Cerebellar cortex (tissue), 1 donor: ENCODE results near the gene LRRC27.

ENCODE experiments used
- DNase-seq: peaks from one replicate; pipeline ENCODE4 v3.0.0-alpha.2; 2015; ENCODE audit warnings: low spot score

LRRC27 gene

GRCh38 chr10:132390921-132391675, 59.1 kb downstream of the LRRC27 start:
- DNase-seq: no peak

GRCh38 chr10:132391676-132392020, 59.7 kb downstream of the LRRC27 start:
- DNase-seq: no peak

GRCh38 chr10:132392184-132392800, 60.3 kb downstream of the LRRC27 start:
- DNase-seq: no peak

- no peak for DNase-seq
These were observed 61.1 kb downstream of the LRRC27 start for GRCh38 chr10:132392811-132393694.

- no peak for DNase-seq
These were observed 61.7 kb downstream of the LRRC27 start for GRCh38 chr10:132393695-132394181.

- DNase-seq: no peak
These were observed 62.3 kb downstream of the LRRC27 start for GRCh38 chr10:132394201-132394811.

- DNase-seq: no peak
These were observed 63.1 kb downstream of the LRRC27 start for GRCh38 chr10:132394936-132395703.

GRCh38 chr10:132395704-132396493, 63.9 kb downstream of the LRRC27 start:
- DNase-seq: no peak

GRCh38 chr10:132396494-132397035, 64.6 kb downstream of the LRRC27 start:
- DNase-seq: no peak

- DNase-seq: no peak
These were observed 65.1 kb downstream of the LRRC27 start, which contains the start of gene PWWP2B for GRCh38 chr10:132397036-132397541. Gene PWWP2B (plus strand): TSS chr10:132397200. CDS start chr10:132397227, 27 bp downstream.

GRCh38 chr10:132397671-132398565, 65.9 kb downstream of the LRRC27 start:
- peak; percentile 46 for DNase-seq

GRCh38 chr10:132398566-132398991, 66.6 kb downstream of the LRRC27 start:
- no peak for DNase-seq

- no peak for DNase-seq
These were observed 67.4 kb downstream of the LRRC27 start for GRCh38 chr10:132399117-132400035.

- no peak for DNase-seq
These were observed 68.1 kb downstream of the LRRC27 start for GRCh38 chr10:132400041-132400546.

- no peak for DNase-seq
These were observed 68.7 kb downstream of the LRRC27 start for GRCh38 chr10:132400547-132401151.

- no peak for DNase-seq
These were observed 69.6 kb downstream of the LRRC27 start for GRCh38 chr10:132401401-132402118.
